ENCODE results near the gene APBA2. TPM values are rescaled to one million over a fixed set of nuclear protein-coding genes. Genes with fewer than 3 reads are reported as not detected.

The APBA2 gene
- total and polyA plus RNA-seq, 2 of the 13 experiments (the other 11 are each of a cell fraction or from before 2014, with no cell fraction given): 0.62 to 2.3 TPM

GRCh38 chr15:28994142-28994830, 108.5 kb downstream of the APBA2 start:
- 45% methylated on average over 10 of the region's 14 CpGs for WGBS (ENCODE audit: low lambda C conversion rate)
- POLR2A ChIA-PET: no interaction called here
- no peak for DNase-seq (ENCODE audit: low spot score)

More at GRCh38 chr15:28994142-28994830, 108.5 kb downstream of the APBA2 start:
- Histone ChIP-seq H3K79me2 (ENCODE audit: insufficient read depth, low read length) (no peaks in the 10 kb centered on the region), H3K9me3 (ENCODE audit: low read length) (no peaks in the 10 kb centered on the region), H3K27me3 (ENCODE audit: control insufficient read depth in 1 of 2, insufficient read depth in 2 of 2, low read length in 2 of 2) (no peaks in the 10 kb centered on the region), H3K4me3 (replicated peaks in 1 of 3; ENCODE audit: insufficient read depth in 1 of 3, low read depth in 2 of 3, low read length in 3 of 3) (no peak overlapping the region), H3K4me2 (ENCODE audit: low read depth, low read length) (no peak overlapping the region), H2AFZ (ENCODE audit: low read length) (no peak overlapping the region), H3K4me1 (ENCODE audit: insufficient read depth, low read length) (no peaks in the 10 kb centered on the region), H3K27ac (ENCODE audit: extremely low read length, insufficient read depth, low read length) (no peak overlapping the region), H3K9ac (ENCODE audit: insufficient read depth, low read depth, low read length) (no peak overlapping the region), H4K20me1 (ENCODE audit: insufficient read depth, low read length) (no peaks in the 10 kb centered on the region), H3K36me3 (replicated peaks in 1 of 2; ENCODE audit: control insufficient read depth in 1 of 2, insufficient read depth in 2 of 2, low read length in 2 of 2) (no peaks in the 10 kb centered on the region)
- FAIRE-seq (no peak), ATAC-seq (no peak)
- BruUV-seq (replicated peaks): no TSS peak
- intact Hi-C loops (cut with micrococcal nuclease; ENCODE audit: unreplicated experiment): no loop called here
- in situ Hi-C loops (cut with HindIII; ENCODE audit: extremely low pct_ligation_motif_present, low pct_unique_long_range_greater_than_20kb): no loop called here
- TF ChIP-seq, protein P1, sequence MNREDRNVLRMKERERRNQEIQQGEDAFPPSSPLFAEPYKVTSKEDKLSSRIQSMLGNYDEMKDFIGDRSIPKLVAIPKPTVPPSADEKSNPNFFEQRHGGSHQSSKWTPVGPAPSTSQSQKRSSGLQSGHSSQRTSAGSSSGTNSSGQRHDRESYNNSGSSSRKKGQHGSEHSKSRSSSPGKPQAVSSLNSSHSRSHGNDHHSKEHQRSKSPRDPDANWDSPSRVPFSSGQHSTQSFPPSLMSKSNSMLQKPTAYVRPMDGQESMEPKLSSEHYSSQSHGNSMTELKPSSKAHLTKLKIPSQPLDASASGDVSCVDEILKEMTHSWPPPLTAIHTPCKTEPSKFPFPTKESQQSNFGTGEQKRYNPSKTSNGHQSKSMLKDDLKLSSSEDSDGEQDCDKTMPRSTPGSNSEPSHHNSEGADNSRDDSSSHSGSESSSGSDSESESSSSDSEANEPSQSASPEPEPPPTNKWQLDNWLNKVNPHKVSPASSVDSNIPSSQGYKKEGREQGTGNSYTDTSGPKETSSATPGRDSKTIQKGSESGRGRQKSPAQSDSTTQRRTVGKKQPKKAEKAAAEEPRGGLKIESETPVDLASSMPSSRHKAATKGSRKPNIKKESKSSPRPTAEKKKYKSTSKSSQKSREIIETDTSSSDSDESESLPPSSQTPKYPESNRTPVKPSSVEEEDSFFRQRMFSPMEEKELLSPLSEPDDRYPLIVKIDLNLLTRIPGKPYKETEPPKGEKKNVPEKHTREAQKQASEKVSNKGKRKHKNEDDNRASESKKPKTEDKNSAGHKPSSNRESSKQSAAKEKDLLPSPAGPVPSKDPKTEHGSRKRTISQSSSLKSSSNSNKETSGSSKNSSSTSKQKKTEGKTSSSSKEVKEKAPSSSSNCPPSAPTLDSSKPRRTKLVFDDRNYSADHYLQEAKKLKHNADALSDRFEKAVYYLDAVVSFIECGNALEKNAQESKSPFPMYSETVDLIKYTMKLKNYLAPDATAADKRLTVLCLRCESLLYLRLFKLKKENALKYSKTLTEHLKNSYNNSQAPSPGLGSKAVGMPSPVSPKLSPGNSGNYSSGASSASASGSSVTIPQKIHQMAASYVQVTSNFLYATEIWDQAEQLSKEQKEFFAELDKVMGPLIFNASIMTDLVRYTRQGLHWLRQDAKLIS (CRISPR knock-in tag; IDR thresholded peaks at IDR 0.05): no peak
- TF ChIP-seq ZNF142 (CRISPR knock-in tag; IDR thresholded peaks at IDR 0.05): no peak
- TF ChIP-seq PPARG (CRISPR knock-in tag; conservative IDR thresholded peaks at IDR 0.05): no peak
- no peak for TF ChIP-seq ZNF550 (CRISPR knock-in tag; IDR thresholded peaks at IDR 0.05; ENCODE audit: borderline replicate concordance)
- no peak for TF ChIP-seq YY1 (IDR thresholded peaks at IDR 0.05; ENCODE audit: insufficient read depth, insufficient replicate concordance, low read depth, low read length)
- CTCF ChIA-PET (ENCODE audit: low intra/inter-chr PET ratio, low total read pairs): no interaction called here

Measured in HepG2 (cell line).